Measurements from ENCODE around the gene LY6G5C. TPM values are rescaled to one million over a fixed set of nuclear protein-coding genes. Genes with fewer than 3 reads are reported as not detected.
A peak's percentile ranks its signal among the peaks of the same experiment; 100 is the strongest.

LY6G5C gene
- total and polyA plus RNA-seq, 9 of the 15 experiments (the other 6 are each of a cell fraction or from before 2014, with no cell fraction given), result 0.10 to 0.67 (median 0.46) TPM; not detected in 4

DNA sequence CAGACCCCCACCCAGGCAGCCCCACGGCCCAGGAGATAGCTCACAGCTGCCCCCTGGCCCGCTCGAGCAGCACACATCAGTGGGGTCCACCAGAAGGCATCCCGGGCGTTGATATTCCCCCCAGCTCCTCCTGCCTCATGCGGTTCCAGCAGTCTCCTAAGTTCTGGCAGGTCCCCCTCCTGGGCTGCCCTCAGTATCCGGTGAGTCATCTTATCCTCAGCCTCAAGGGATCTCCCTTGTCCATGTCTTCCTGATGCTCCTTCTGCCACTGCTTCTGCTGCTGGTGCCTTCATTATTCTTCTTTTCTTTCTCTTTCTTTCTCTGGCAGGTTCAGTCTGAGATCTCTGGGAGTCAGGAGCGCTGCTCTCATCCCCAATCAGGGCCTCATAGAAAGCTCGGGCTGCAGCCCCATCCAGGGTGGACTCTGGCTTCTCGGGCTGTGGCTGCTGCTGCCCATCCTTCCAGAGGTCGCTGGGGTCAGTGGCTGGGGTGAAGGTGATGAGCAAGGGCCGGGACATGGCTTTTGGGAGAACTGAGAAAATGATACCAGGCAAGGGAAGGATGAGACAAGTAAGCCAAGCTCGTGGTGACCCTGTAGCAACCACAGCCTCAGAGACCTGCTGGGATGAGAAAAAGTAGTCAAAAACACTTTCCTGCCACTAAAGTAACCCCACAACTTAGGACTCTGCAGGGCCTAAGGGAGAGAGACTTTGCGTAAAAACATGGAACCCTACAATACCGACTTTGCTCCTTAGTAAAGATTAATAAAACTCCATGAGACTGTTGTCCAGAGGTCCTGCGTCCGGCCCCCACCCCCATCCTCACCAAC, 16.7 kb downstream of the LY6G5C start (continued):
- TF ChIP-seq, protein P1, sequence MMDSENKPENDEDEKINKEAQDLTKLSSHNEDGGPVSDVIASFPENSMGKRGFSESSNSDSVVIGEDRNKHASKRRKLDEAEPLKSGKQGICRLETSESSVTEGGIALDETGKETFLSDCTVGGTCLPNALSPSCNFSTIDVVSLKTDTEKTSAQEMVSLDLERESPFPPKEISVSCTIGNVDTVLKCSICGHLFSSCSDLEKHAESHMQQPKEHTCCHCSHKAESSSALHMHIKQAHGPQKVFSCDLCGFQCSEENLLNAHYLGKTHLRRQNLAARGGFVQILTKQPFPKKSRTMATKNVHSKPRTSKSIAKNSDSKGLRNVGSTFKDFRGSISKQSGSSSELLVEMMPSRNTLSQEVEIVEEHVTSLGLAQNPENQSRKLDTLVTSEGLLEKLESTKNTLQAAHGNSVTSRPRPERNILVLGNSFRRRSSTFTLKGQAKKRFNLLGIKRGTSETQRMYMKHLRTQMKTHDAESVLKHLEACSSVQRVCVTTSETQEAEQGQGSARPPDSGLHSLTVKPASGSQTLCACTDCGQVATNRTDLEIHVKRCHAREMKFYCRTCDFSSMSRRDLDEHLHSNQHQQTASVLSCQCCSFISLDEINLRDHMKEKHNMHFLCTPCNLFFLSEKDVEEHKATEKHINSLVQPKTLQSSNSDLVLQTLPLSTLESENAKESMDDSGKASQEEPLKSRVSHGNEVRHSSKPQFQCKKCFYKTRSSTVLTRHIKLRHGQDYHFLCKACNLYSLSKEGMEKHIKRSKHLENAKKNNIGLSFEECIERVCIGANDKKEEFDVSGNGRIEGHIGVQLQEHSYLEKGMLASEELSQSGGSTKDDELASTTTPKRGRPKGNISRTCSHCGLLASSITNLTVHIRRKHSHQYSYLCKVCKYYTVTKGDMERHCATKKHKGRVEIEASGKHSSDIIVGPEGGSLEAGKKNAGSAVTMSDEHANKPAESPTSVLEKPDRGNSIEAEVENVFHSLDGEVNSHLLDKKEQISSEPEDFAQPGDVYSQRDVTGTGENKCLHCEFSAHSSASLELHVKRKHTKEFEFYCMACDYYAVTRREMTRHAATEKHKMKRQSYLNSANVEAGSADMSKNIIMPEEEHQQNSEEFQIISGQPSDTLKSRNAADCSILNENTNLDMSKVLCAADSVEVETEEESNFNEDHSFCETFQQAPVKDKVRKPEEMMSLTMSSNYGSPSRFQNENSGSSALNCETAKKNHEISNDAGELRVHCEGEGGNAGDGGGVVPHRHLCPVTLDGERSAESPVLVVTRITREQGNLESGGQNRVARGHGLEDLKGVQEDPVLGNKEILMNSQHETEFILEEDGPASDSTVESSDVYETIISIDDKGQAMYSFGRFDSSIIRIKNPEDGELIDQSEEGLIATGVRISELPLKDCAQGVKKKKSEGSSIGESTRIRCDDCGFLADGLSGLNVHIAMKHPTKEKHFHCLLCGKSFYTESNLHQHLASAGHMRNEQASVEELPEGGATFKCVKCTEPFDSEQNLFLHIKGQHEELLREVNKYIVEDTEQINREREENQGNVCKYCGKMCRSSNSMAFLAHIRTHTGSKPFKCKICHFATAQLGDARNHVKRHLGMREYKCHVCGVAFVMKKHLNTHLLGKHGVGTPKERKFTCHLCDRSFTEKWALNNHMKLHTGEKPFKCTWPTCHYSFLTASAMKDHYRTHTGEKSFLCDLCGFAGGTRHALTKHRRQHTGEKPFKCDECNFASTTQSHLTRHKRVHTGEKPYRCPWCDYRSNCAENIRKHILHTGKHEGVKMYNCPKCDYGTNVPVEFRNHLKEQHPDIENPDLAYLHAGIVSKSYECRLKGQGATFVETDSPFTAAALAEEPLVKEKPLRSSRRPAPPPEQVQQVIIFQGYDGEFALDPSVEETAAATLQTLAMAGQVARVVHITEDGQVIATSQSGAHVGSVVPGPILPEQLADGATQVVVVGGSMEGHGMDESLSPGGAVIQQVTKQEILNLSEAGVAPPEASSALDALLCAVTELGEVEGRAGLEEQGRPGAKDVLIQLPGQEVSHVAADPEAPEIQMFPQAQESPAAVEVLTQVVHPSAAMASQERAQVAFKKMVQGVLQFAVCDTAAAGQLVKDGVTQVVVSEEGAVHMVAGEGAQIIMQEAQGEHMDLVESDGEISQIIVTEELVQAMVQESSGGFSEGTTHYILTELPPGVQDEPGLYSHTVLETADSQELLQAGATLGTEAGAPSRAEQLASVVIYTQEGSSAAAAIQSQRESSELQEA (IDR thresholded peaks at IDR 0.05; ENCODE audit: low read depth), result no peak
- no peak for TF ChIP-seq CHD4 (IDR thresholded peaks at IDR 0.05; ENCODE audit: insufficient read depth, insufficient replicate concordance, low read depth, low read length, poor library complexity, severe bottlenecking)
- peak; percentile 99 for TF ChIP-seq JUN (IDR thresholded peaks at IDR 0.05; ENCODE audit: borderline replicate concordance, low read depth, low read length)
- TF ChIP-seq JUN (CRISPR knock-in tag; IDR thresholded peaks at IDR 0.05; ENCODE audit: borderline replicate concordance), result peak; percentile 73; the same call in 1 of the 2 replicates
- TF ChIP-seq FUS (optimal IDR thresholded peaks at IDR 0.05; ENCODE audit: low read depth, low read length), result no peak
- TF ChIP-seq CHD1 (IDR thresholded peaks at IDR 0.05; ENCODE audit: low read length), result no peak
- TF ChIP-seq, protein P2, sequence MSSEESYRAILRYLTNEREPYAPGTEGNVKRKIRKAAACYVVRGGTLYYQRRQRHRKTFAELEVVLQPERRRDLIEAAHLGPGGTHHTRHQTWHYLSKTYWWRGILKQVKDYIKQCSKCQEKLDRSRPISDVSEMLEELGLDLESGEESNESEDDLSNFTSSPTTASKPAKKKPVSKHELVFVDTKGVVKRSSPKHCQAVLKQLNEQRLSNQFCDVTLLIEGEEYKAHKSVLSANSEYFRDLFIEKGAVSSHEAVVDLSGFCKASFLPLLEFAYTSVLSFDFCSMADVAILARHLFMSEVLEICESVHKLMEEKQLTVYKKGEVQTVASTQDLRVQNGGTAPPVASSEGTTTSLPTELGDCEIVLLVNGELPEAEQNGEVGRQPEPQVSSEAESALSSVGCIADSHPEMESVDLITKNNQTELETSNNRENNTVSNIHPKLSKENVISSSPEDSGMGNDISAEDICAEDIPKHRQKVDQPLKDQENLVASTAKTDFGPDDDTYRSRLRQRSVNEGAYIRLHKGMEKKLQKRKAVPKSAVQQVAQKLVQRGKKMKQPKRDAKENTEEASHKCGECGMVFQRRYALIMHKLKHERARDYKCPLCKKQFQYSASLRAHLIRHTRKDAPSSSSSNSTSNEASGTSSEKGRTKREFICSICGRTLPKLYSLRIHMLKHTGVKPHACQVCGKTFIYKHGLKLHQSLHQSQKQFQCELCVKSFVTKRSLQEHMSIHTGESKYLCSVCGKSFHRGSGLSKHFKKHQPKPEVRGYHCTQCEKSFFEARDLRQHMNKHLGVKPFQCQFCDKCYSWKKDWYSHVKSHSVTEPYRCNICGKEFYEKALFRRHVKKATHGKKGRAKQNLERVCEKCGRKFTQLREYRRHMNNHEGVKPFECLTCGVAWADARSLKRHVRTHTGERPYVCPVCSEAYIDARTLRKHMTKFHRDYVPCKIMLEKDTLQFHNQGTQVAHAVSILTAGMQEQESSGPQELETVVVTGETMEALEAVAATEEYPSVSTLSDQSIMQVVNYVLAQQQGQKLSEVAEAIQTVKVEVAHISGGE (CRISPR knock-in tag; IDR thresholded peaks at IDR 0.05), result 0 out of 6 replicates have a peak, but pooled peaks of 1 of the 3 experiments have one; percentile 10
- TF ChIP-seq POLR3A (IDR thresholded peaks at IDR 0.05; ENCODE audit: borderline replicate concordance, extremely low read depth, insufficient read depth, insufficient read length), result no peak
- TF ChIP-seq, protein P3, sequence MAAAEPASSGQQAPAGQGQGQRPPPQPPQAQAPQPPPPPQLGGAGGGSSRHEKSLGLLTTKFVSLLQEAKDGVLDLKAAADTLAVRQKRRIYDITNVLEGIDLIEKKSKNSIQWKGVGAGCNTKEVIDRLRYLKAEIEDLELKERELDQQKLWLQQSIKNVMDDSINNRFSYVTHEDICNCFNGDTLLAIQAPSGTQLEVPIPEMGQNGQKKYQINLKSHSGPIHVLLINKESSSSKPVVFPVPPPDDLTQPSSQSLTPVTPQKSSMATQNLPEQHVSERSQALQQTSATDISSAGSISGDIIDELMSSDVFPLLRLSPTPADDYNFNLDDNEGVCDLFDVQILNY (CRISPR knock-in tag; IDR thresholded peaks at IDR 0.05), result no peak; the same call in 1 of the 2 replicates
- TF ChIP-seq, protein P4, sequence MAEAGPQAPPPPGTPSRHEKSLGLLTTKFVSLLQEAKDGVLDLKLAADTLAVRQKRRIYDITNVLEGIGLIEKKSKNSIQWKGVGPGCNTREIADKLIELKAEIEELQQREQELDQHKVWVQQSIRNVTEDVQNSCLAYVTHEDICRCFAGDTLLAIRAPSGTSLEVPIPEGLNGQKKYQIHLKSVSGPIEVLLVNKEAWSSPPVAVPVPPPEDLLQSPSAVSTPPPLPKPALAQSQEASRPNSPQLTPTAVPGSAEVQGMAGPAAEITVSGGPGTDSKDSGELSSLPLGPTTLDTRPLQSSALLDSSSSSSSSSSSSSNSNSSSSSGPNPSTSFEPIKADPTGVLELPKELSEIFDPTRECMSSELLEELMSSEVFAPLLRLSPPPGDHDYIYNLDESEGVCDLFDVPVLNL (CRISPR knock-in tag; IDR thresholded peaks at IDR 0.05; ENCODE audit: low read depth), result no peak; the same call in 1 of the 2 replicates
